Skeletal muscle tissue (tissue), 4 donors: ENCODE measurements around the gene IRX1. TPM values are rescaled to one million over a fixed set of nuclear protein-coding genes. Genes with fewer than 3 reads are reported as not detected.

Experiments
- H3K27ac ChIP-seq: one replicate; pipeline ENCODE4 v1.7.0; 2013; ENCODE audit warnings: mild to moderate bottlenecking, low read depth, low read length, inconsistent platforms
- H3K27me3 ChIP-seq, 3 donors: one replicate each; pipeline ENCODE4 v1.7.0; 2013; ENCODE audit warnings: low read length in 3 of 3; ENCODE audit not compliant: control insufficient read depth in 3 of 3, insufficient read depth in 3 of 3
- H3K36me3 ChIP-seq, 3 donors: one replicate each; pipeline ENCODE4 v1.7.0; 2013; ENCODE audit warnings: low read length in 3 of 3; ENCODE audit not compliant: control insufficient read depth in 3 of 3, insufficient read depth in 3 of 3
- H3K4me1 ChIP-seq, 3 donors: one replicate each; pipeline ENCODE4 v1.7.0; 2013; ENCODE audit warnings: low read length in 3 of 3, mild to moderate bottlenecking in 3 of 3; ENCODE audit not compliant: control insufficient read depth in 3 of 3, insufficient read depth in 3 of 3
- H3K4me3 ChIP-seq, 3 donors: one replicate each; pipeline ENCODE4 v1.7.0; 2013; ENCODE audit warnings: low read length in 3 of 3
- H3K9ac ChIP-seq, 3 donors: one replicate each; pipeline ENCODE4 v1.7.0; 2013; ENCODE audit warnings: low read length in 3 of 3, mild to moderate bottlenecking in 3 of 3, moderate library complexity in 2 of 3, low read depth in 1 of 3
- H3K9me3 ChIP-seq, 3 donors: one replicate each; pipeline ENCODE4 v1.7.0; 2013; ENCODE audit warnings: low read length in 3 of 3; ENCODE audit not compliant: control insufficient read depth in 3 of 3
- total RNA-seq: library from RNA; depleted of rRNA; stranded (reverse); fragments of >200 nt; gene quantifications from one replicate; pipeline ENCODE4 v1.2.3, GENCODE V29; 2014
- donor health status: Osteomylitis.

The IRX1 gene
- total RNA-seq, 1 donor from 2014 or later = 2.1 TPM

DNA sequence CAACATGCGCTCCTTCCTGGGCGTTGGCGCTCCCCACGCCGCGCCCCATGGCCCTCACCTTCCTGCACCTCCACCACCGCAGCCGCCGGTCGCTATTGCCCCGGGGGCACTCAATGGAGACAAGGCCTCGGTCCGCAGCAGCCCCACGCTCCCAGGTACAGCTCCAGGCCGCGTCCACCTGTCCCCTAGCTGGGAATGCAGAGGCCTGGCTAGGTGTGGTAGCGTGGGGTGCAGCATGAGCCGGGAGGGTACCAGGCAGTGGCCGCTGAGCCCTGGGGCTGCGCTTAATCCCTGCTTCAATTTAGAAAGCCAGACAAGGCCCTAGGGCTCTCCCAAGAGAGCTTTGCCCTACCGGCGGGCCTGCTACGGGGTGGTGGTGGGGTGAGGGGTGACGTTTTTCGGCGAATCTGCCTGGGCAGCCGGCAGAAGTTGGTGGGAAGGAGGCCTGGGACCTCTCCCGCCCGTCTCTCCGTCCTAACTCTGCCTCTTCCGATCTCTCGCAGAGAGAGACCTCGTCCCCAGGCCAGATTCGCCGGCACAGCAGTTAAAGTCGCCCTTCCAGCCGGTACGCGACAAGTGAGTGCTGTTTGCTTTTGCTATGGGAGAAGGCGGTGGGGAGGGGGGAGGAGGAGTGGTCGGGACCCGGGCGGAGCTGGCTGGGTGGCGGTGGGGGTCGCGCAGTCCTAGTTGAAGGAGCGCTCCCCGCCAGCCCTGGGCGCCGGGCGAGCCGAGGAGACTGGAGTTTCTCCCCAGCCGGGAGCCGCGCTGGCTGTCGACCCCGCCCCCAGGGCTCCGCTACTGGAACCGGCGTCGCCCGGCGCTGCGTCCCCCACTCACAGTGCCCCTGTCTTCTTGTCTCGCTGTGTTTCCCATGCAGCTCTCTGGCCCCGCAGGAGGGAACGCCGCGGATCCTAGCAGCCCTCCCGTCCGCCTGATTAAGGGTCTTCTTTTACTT lies 4.8 kb downstream of the IRX1 start:
- Histone ChIP-seq H3K9ac (no peak overlapping the region), H3K27ac (no peak overlapping the region), H3K27me3 (peaks cover 78 to 89% (median 86%) of the 10 kb centered on the region in 3 donors), H3K9me3 (no peaks in the 10 kb centered on the region), H3K4me3 (no peak overlapping the region), H3K36me3 (no peaks in the 10 kb centered on the region), H3K4me1 (peaks cover 0 to 11% (median 2%) of the 10 kb centered on the region in 3 donors)

DNA sequence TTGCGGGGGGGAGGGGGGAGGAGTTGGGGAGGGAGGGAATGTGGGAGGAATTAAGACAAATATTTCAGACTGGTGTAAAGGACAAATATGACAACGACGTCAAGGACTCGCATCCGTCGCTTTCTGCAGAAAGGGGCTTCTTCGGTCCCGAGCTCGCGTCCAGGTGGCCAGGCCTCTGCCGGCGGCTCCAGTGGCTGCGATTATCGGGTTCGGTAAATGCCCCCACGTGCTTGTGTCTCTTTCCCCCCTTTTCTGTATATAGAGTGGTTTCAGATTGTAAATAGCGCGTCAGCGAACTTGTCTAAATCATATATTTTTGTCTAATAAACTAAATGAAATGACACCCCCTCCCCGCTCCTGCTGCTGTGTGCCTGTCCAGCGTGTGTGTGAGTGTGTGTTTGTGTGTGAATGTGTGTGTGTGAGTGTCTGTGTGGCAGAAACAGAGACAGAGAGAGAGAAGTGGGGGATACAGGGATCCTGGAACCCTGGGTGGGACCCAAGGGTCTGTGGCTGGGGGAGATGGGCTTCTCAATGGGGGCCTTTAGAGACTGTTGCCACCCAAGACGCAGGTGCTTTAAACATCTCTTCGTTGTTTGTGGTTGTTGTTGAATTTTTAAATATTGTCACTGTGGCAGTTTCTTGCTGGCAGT lies 5.6 kb downstream of the IRX1 start:
- Histone ChIP-seq H3K27ac (no peak overlapping the region), H3K9me3 (no peaks in the 10 kb centered on the region), H3K27me3 (peaks cover 80 to 95% (median 92%) of the 10 kb centered on the region in 3 donors), H3K4me3 (no peak overlapping the region), H3K36me3 (no peaks in the 10 kb centered on the region), H3K9ac (no peak overlapping the region), H3K4me1 (peaks cover 0 to 11% (median 2%) of the 10 kb centered on the region in 3 donors)

DNA sequence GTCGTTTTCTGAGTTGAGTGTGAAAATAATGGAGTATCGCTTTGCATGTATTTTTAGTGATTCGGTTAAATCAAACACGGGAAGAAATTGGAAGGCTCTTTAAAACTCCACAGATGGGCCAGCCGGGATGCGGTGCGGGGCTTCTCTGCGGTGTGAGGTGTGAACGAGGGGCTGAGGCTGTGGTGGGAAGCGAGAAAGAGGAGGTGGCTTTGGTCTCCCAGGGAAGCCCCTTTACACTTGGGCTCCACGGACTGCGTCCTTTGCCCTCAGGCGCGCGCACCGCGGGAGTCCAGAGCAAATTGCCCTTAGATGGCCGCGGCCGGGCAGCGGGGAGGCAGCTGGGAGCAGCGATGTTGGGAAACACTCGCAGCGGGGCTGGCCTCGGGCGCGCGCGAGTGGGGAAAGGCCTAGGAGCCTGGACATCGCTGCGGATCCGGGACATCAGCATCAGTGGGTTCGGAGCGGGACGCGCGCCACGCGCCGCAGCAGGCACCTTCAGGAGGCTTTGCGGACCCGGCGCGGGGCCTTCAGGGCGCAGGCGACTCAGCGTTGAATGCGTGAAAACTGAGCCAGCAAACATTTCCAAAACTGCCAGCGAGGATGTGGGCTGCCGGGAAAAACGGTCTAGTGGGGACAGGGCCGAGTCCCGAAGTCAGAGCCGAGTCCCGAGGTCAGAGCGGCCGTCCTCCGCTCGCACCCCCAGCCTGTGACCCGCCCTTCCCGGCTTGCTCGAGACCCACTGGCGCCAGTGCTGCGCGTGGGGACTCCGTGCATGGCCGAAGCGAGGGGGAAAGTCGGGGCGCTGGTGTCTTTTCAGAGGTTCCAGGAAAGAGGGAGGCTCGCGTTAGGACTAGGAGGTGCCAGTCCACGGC lies 6.5 kb downstream of the IRX1 start:
- Histone ChIP-seq H3K4me3 (no peak overlapping the region), H3K9me3 (no peaks in the 10 kb centered on the region), H3K27me3 (peaks cover 74 to 96% (median 88%) of the 10 kb centered on the region in 3 donors), H3K4me1 (peaks cover 0 to 11% (median 2%) of the 10 kb centered on the region in 3 donors), H3K9ac (no peak overlapping the region), H3K36me3 (no peaks in the 10 kb centered on the region), H3K27ac (no peak overlapping the region)

GRCh38 chr5:3602785-3603502 lies 7.3 kb downstream of the IRX1 start:
- Histone ChIP-seq H3K36me3 (no peaks in the 10 kb centered on the region), H3K27ac (no peak overlapping the region), H3K9me3 (no peaks in the 10 kb centered on the region), H3K27me3 (peaks cover 67 to 96% (median 84%) of the 10 kb centered on the region in 3 donors), H3K9ac (no peak overlapping the region), H3K4me1 (peaks cover 0 to 11% (median 2%) of the 10 kb centered on the region in 3 donors), H3K4me3 (no peak overlapping the region)

DNA sequence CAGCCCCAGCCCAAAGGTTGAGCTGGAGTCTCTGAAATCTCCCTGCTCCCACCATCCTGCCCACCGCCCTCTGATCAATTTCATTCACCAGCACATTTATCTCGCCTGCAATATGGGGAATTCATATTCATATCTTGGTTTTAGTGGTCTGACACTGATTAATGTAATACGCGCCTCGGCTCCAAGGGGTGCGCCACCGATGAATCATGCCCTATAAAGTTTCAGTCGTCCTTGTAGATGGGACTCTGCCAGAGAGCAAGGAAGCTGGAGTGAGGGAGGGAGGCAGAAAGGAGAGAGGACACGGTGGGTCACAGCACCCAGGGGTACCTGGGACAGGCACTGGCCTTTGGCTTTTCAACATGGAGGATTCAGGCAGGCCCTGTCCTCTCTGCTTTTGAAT lies 8.9 kb downstream of the IRX1 start:
- H3K27me3 ChIP-seq = peaks cover 57 to 82% (median 73%) of the 10 kb centered on the region in 3 donors
- peaks cover 0 to 11% (median 2%) of the 10 kb centered on the region in 3 donors for H3K4me1 ChIP-seq
- H3K9ac ChIP-seq = no peak overlapping the region
- H3K27ac ChIP-seq = no peak overlapping the region
- H3K36me3 ChIP-seq = no peaks in the 10 kb centered on the region
- H3K4me3 ChIP-seq = no peak overlapping the region
- no peaks in the 10 kb centered on the region for H3K9me3 ChIP-seq

GRCh38 chr5:3605298-3606010 lies 9.8 kb downstream of the IRX1 start:
- Histone ChIP-seq H3K9ac (no peak overlapping the region), H3K27me3 (peaks cover 47 to 73% (median 69%) of the 10 kb centered on the region in 3 donors), H3K4me3 (no peak overlapping the region), H3K4me1 (peaks cover 0 to 8% (median 2%) of the 10 kb centered on the region in 3 donors), H3K36me3 (no peaks in the 10 kb centered on the region), H3K9me3 (no peaks in the 10 kb centered on the region), H3K27ac (no peak overlapping the region)

DNA sequence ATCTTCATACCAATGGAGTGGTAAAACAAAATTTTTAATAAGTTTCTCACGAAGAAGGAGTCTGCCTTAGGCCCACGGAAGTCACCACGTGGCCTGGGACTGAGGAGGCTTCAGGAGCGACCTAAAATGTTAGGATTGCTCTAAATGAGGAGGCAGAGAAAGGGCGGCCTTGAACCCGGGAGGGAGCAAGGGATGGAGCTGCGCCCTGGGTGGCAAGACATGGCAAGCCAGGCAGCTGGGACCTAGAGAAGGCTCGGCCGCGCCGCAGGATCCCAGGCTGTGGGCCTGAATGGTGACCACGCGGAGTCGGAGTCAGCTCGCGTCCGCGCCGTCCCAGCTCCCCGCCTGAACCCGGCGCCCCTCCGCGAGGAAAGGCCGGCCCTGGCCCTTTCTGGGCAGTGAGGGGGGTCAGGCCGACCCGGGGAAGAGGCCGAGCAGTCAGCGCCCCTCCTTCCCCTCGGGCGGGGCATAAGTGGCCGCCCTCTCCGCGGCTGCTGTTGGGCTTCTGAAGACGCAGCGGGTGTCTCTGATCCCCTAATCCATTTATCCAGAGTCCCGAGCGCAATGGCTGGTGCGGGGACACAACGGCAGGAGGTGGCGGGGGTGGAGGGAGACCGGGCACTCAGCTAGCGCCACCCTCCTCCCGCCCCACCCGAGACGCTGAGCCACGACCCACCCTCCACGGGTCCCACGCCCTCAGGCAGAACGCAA lies 10.6 kb downstream of the IRX1 start:
- no peak overlapping the region for H3K9ac ChIP-seq
- no peaks in the 10 kb centered on the region for H3K9me3 ChIP-seq
- H3K4me1 ChIP-seq = peaks cover 0 to 6% (median 2%) of the 10 kb centered on the region in 3 donors
- no peak overlapping the region for H3K27ac ChIP-seq
- peaks cover 42 to 66% (median 66%) of the 10 kb centered on the region in 3 donors for H3K27me3 ChIP-seq
- no peaks in the 10 kb centered on the region for H3K36me3 ChIP-seq
- H3K4me3 ChIP-seq = no peak overlapping the region

DNA sequence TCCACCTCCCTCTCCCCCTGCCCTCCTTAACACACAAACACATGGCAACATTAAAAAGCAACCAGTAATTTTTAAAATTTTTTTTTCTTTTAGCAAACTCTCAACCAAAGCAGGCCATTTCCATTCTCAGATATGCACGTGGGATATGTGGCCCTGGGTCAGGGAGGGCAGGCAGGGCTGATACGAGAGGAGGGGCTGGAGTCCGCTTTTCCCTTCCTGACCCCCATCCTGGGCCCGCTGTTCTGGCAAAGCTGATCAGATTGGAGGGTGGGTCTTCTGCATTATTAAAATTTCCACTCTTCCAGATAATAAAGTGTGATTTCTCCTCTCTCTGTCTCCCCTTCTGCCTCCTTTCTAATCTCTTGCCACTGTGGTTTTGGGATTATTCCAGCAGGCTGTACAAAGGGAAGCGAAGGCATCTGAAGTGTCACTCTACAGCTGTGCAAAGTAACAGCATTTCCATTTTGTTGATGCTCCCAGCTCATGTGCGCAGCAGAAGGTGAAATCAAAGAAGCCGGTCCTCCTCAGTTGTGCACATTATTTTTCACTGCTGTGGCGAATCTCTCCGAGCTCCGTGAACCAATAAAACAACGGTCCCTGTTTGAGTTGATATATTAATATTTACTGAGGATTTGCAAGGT lies 12.0 kb downstream of the IRX1 start:
- Histone ChIP-seq H3K36me3 (no peaks in the 10 kb centered on the region), H3K27me3 (peaks cover 28 to 53% (median 52%) of the 10 kb centered on the region in 3 donors)

More for the DNA sequence above, 12.0 kb downstream of the IRX1 start:
- H3K4me1 ChIP-seq = no peaks in the 10 kb centered on the region
- no peak overlapping the region for H3K27ac ChIP-seq
- H3K9ac ChIP-seq = no peak overlapping the region
- no peak overlapping the region for H3K4me3 ChIP-seq
- no peaks in the 10 kb centered on the region for H3K9me3 ChIP-seq
